NT2/D1 (cell line): Measurements from ENCODE around the gene SMG6.

ENCODE experiments used
- SUZ12 ChIP-seq: IDR thresholded peaks from 2 replicates; pipeline ENCODE4 v1.6.1; 2011; ENCODE audit not compliant: insufficient read length, insufficient read depth; ENCODE audit errors: extremely low read depth
- ZNF274 ChIP-seq: IDR thresholded peaks from 2 replicates; pipeline ENCODE4 v1.6.1; 2011; ENCODE audit warnings: mild to moderate bottlenecking, low read depth, low read length

GRCh38 chr17:2181206-2181896, 122.2 kb downstream of the SMG6 start:
- TF ChIP-seq ZNF274 (no peak), SUZ12 (no peak)
